OCI-LY7 (cell line): ENCODE results near the gene PTEN. TPM values are rescaled to one million over a fixed set of nuclear protein-coding genes. Genes with fewer than 3 reads are reported as not detected.

Source experiments
- BruUV-seq: library from RNA; stranded (reverse); fragments of 400-500 nt; replicated peaks from 2 replicates; lab custom pipeline; 2021; lab: Mats Ljungman, UMichigan
- CTCF ChIA-PET: fragments of 300-600 bp; sonication (Branson Sonifier 250); formaldehyde crosslinking; loops from one replicate; lab custom pipeline; 2022; ENCODE audit warnings: antibody characterized with exemption; ENCODE audit not compliant: unreplicated experiment; lab: Charles Lee
- POLR2A ChIA-PET: fragments of 300-600 bp; sonication (Branson Sonifier 250); formaldehyde crosslinking; loops from one replicate; lab custom pipeline; 2022; ENCODE audit warnings: antibody characterized with exemption; lab: Charles Lee
- DNase-seq: peaks from one replicate; pipeline ENCODE4 v3.0.0-alpha.2; 2015; ENCODE audit warnings: low spot score
- H2AFZ ChIP-seq: fragments of 200-600 bp; sonication (generic), shearing (Covaris generic); 2 replicates; pipeline ENCODE4 v1.6.1; 2014; ENCODE audit warnings: mild to moderate bottlenecking, antibody characterized with exemption, low read length, moderate library complexity
- H3K27ac ChIP-seq: fragments of 200-600 bp; sonication (generic); 2 replicates; pipeline ENCODE4 v1.5.1; 2014; ENCODE audit warnings: mixed run types, low read depth, mild to moderate bottlenecking, moderate library complexity, low read length, inconsistent platforms; ENCODE audit not compliant: poor library complexity, severe bottlenecking
- H3K36me3 ChIP-seq: fragments of 200-600 bp; sonication (generic); 2 replicates; pipeline ENCODE4 v1.6.1; 2014; ENCODE audit warnings: mild to moderate bottlenecking, antibody characterized with exemption, low read length, moderate library complexity, mixed read lengths; ENCODE audit not compliant: insufficient read depth
- H3K4me1 ChIP-seq: fragments of 200-600 bp; sonication (generic); 2 replicates; pipeline ENCODE4 v1.5.1; 2014; ENCODE audit warnings: mild to moderate bottlenecking, low read length; ENCODE audit not compliant: insufficient read depth, poor library complexity, severe bottlenecking
- H3K4me2 ChIP-seq: fragments of 200-600 bp; sonication (generic); 2 replicates; pipeline ENCODE4 v1.6.1; 2014; ENCODE audit warnings: mild to moderate bottlenecking, low read length
- H3K4me3 ChIP-seq: fragments of 200-600 bp; sonication (generic); 2 replicates; pipeline ENCODE4 v1.5.1; 2014; ENCODE audit warnings: mild to moderate bottlenecking, low read depth, low read length; ENCODE audit not compliant: poor library complexity, severe bottlenecking
- H3K79me2 ChIP-seq: fragments of 200-600 bp; sonication (generic); 2 replicates; pipeline ENCODE4 v1.6.1; 2016; ENCODE audit warnings: low read depth, mild to moderate bottlenecking, low read length, moderate library complexity, mixed read lengths; ENCODE audit not compliant: insufficient read depth
- H3K9me2 ChIP-seq: fragments of 200-600 bp; sonication (generic); 2 replicates; pipeline ENCODE4 v1.6.1; 2016; ENCODE audit warnings: mild to moderate bottlenecking, low read length, mixed read lengths; ENCODE audit not compliant: insufficient read depth
- H3K9me3 ChIP-seq: fragments of 200-600 bp; sonication (generic); 2 replicates; pipeline ENCODE4 v1.6.1; 2014; ENCODE audit warnings: mild to moderate bottlenecking, mixed run types, low read length, mixed read lengths
- H4K20me1 ChIP-seq: fragments of 200-600 bp; sonication (generic); 2 replicates; pipeline ENCODE4 v1.6.1; 2014; ENCODE audit warnings: mild to moderate bottlenecking, antibody characterized with exemption, low read length, moderate library complexity, mixed read lengths; ENCODE audit not compliant: insufficient read depth
- EZH2phosphoT487 ChIP-seq: fragments of 200-600 bp; sonication (generic); IDR thresholded peaks from 2 replicates; pipeline ENCODE4 v1.6.1; 2018; ENCODE audit warnings: low read depth, borderline replicate concordance, mild to moderate bottlenecking, mixed run types, antibody characterized with exemption, low read length, moderate library complexity, mixed read lengths
- intact Hi-C: fragments of 100-400 bp; cut with micrococcal nuclease; formaldehyde crosslinking; loops from one replicate; pipeline ENCODE4 v1.10.0; 2022; ENCODE audit not compliant: unreplicated experiment
- total RNA-seq, 2 experiments: library from RNA; depleted of rRNA in 1 of 2; stranded (reverse); fragments of >200 nt in 1 of 2; shearing (Covaris generic) in 1 of 2; gene quantifications; 2 replicates each; pipeline ENCODE4 v1.2.3, GENCODE V29; 2014 to 2022
- TF ChIP-seq, protein P1 (sequence below): fragments of 200-600 bp; sonication (generic); conservative IDR thresholded peaks from 2 replicates; pipeline ENCODE4 v1.5.1; 2014; ENCODE audit warnings: mild to moderate bottlenecking, antibody characterized with exemption, low read length, moderate library complexity, mixed read lengths

The PTEN gene
- total RNA-seq, 2 experiments from 2014 or later = 135 to 173 TPM

DNA sequence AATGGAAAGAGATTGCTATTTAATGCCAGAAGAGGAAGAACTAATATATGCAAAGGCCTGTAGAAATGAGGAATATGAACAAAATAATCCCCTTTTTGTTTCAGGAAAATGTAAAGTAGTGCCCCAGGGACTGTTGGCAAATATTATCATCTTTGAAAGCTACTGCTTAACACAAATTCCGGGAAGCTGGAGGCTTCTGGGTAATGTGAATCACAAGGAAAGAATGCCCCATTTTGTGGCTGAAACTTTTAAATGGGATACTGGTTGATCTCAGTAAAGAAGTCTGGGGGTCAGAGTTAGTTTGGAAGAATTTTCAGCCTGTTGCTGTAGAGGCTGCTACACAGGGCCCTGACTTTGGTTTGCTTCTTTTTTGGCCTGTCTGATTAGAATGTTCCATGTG, 141.0 kb downstream of the PTEN start:
- Histone ChIP-seq H4K20me1 (no peaks in the 10 kb centered on the region), H3K9me2 (no peaks in the 10 kb centered on the region), H2AFZ (no peak overlapping the region), H3K9me3 (no peaks in the 10 kb centered on the region), H3K4me3 (no peak overlapping the region), H3K79me2 (no peaks in the 10 kb centered on the region), H3K27ac (no peak overlapping the region), H3K4me2 (no peak overlapping the region), H3K4me1 (no peaks in the 10 kb centered on the region), H3K36me3 (no peaks in the 10 kb centered on the region)
- ChIA-PET POLR2A (no interaction called here), CTCF (no interaction called here)
- intact Hi-C loops = loop anchor here (5.0 kb wide), 1 partner anchor 48 kb away; no protein-coding TSS in a partner anchor
- DNase-seq = no peak
- TF ChIP-seq, protein P1, sequence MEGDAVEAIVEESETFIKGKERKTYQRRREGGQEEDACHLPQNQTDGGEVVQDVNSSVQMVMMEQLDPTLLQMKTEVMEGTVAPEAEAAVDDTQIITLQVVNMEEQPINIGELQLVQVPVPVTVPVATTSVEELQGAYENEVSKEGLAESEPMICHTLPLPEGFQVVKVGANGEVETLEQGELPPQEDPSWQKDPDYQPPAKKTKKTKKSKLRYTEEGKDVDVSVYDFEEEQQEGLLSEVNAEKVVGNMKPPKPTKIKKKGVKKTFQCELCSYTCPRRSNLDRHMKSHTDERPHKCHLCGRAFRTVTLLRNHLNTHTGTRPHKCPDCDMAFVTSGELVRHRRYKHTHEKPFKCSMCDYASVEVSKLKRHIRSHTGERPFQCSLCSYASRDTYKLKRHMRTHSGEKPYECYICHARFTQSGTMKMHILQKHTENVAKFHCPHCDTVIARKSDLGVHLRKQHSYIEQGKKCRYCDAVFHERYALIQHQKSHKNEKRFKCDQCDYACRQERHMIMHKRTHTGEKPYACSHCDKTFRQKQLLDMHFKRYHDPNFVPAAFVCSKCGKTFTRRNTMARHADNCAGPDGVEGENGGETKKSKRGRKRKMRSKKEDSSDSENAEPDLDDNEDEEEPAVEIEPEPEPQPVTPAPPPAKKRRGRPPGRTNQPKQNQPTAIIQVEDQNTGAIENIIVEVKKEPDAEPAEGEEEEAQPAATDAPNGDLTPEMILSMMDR = no peak
- no peak for TF ChIP-seq EZH2phosphoT487
- BruUV-seq = no TSS peak

DNA sequence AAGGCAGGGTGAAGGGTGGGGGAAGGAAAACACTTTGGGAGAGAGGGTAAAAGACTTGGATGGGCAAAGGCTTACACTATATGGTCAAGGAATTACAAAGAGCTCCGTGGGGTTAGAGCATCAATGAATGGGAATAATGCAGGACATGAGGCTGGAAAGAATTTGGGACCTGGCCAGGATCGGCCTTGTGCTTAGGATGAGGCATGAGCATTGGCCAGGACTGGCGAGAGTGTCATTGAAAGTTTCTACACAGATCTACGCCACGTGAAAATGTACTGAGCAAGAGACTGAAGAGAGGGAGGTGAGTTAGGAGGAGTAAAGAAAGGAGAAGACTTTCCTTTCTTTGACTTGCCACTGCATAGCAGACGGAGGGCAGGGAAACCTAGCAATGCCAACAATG, 142.8 kb downstream of the PTEN start:
- BruUV-seq = no TSS peak
- no peaks in the 10 kb centered on the region for H4K20me1 ChIP-seq
- TF ChIP-seq, protein P1 = no peak
- no peak for TF ChIP-seq EZH2phosphoT487
- no peak for DNase-seq
- no peaks in the 10 kb centered on the region for H3K9me2 ChIP-seq
- H3K36me3 ChIP-seq = no peaks in the 10 kb centered on the region
- H2AFZ ChIP-seq = no peak overlapping the region
- ChIA-PET POLR2A (interaction anchor here (1.0 to 1.1 kb wide), 2 partner anchors 9 to 47 kb away, joined by 3 read pairs; no protein-coding TSS in a partner anchor), CTCF (interaction anchor here (0.6 kb wide), 1 partner anchor 165 kb away, joined by 4 read pairs; no protein-coding TSS in a partner anchor)
- intact Hi-C loops = no loop called here
- H3K9me3 ChIP-seq = no peaks in the 10 kb centered on the region
- H3K79me2 ChIP-seq = no peaks in the 10 kb centered on the region
- H3K4me3 ChIP-seq = no peak overlapping the region
- H3K27ac ChIP-seq = no peak overlapping the region
- H3K4me2 ChIP-seq = no peak overlapping the region
- H3K4me1 ChIP-seq = no peaks in the 10 kb centered on the region

DNA sequence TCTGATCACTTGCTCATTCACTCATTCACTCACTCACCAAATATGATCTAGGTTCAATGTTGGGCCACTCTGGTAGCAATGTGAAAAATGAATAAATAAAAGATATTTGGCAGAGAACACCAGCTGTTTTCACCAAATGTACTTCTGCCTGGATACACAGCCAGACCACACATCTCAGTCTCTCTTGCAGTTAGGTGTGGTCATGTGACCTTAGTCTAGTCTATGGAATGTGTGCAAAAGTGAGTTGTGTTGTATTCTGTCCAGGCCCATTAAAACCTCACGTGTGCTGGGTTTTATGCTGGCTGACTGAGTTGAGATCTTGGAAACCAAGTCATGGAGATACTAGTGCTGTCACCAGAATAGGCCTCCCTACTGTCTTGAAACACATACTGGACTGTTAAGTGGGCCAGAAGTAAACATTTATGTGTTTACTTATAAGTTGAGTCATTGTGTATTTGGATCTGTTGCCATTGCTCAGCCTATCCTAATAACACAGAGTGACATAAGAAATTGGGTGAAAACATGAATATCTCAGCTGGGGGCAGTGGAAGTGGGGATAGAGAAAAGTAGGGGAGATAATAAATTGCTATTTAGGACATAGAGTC, 145.5 kb downstream of the PTEN start:
- Histone ChIP-seq H4K20me1 (no peaks in the 10 kb centered on the region), H2AFZ (no peak overlapping the region), H3K9me3 (no peaks in the 10 kb centered on the region), H3K79me2 (no peaks in the 10 kb centered on the region), H3K4me1 (no peaks in the 10 kb centered on the region), H3K4me2 (no peak overlapping the region), H3K27ac (no peak overlapping the region), H3K9me2 (no peaks in the 10 kb centered on the region), H3K36me3 (no peaks in the 10 kb centered on the region), H3K4me3 (no peak overlapping the region)
- ChIA-PET CTCF (no interaction called here), POLR2A (interaction anchor here (1.1 kb wide), 1 partner anchor 11 kb away, joined by 3 read pairs; no protein-coding TSS in a partner anchor)
- no peak for DNase-seq
- TF ChIP-seq, protein P1 = no peak
- TF ChIP-seq EZH2phosphoT487 = no peak
- intact Hi-C loops = no loop called here
- BruUV-seq = no TSS peak
